Skin epidermis (tissue), 12 donors: ENCODE data around the gene TNNI2.

Source experiments
- H3K27ac ChIP-seq, 21 experiments: fragments of 200-600 bp; sonication (generic) in 11 of 21; one replicate each; pipeline ENCODE4 v1.5.0; 2020; ENCODE audit warnings: mild to moderate bottlenecking in 3 of 21, inconsistent platforms in 2 of 21, moderate library complexity in 2 of 21
- H3K4me3 ChIP-seq, 7 experiments: fragments of 200-600 bp; sonication (generic) in 2 of 7; one replicate each; pipeline ENCODE4 v1.5.0; 2020; ENCODE audit warnings: inconsistent platforms in 2 of 7, mild to moderate bottlenecking in 2 of 7, moderate library complexity in 1 of 7

Gene TNNI2

GRCh38 chr11:1831338-1832210 lies 7.2 kb upstream of the TNNI2 start:
- Histone ChIP-seq H3K4me3 (no peak overlapping the region), H3K27ac (peak overlapping the region in 13 of 21 experiments; percentile 0 to 89 (median 30))

- Histone ChIP-seq H3K27ac (peak overlapping the region in 17 of 21 experiments; percentile 3 to 89 (median 28)), H3K4me3 (peak overlapping the region in 1 of 7 experiments; percentile 1)
Measured at GRCh38 chr11:1832211-1832919, 6.4 kb upstream of the TNNI2 start.

GRCh38 chr11:1832920-1833295 lies 5.9 kb upstream of the TNNI2 start:
- peak overlapping the region in 16 of 21 experiments; percentile 3 to 89 (median 29) for H3K27ac ChIP-seq
- no peak overlapping the region for H3K4me3 ChIP-seq

GRCh38 chr11:1834062-1834610 lies 4.6 kb upstream of the TNNI2 start:
- H3K4me3 ChIP-seq: no peak overlapping the region
- H3K27ac ChIP-seq: peak overlapping the region in 19 of 21 experiments; percentile 49 to 89 (median 75)

GRCh38 chr11:1834779-1835670 lies 3.8 kb upstream of the TNNI2 start, which contains the start of gene SYT8:
TSS of gene SYT8 (plus strand) at chr11:1834990. CDS start at chr11:1835106, 116 bp downstream.
- no peak within 1 kb of the TSS for H3K4me3 ChIP-seq
- peak within 1 kb of the TSS in 19 of 21 experiments; percentile 49 to 89 (median 75) for H3K27ac ChIP-seq

DNA sequence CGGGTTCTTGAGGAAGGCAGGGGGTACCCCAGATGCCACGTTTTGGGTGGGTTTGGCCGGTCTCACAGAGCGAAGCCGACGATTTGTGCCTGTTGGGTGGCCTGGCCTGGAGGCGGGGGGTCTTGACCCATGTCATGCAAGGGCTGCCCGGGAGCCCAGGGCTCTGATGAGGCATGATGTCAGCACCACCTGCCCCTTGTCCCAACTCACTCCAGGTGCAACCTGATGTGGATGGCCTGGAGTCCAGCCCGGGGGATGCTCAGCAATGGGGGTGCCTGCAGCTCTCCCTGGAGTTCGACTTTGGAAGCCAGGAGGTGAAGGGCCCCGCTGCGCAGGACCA lies 3.1 kb upstream of the TNNI2 start:
- peak overlapping the region in 6 of 21 experiments; percentile 62 to 89 (median 71) for H3K27ac ChIP-seq
- H3K4me3 ChIP-seq: no peak overlapping the region

GRCh38 chr11:1836011-1836945 lies 2.5 kb upstream of the TNNI2 start:
- Histone ChIP-seq H3K4me3 (no peak overlapping the region), H3K27ac (peak overlapping the region in 2 of 21 experiments; percentile 51 to 80)

DNA sequence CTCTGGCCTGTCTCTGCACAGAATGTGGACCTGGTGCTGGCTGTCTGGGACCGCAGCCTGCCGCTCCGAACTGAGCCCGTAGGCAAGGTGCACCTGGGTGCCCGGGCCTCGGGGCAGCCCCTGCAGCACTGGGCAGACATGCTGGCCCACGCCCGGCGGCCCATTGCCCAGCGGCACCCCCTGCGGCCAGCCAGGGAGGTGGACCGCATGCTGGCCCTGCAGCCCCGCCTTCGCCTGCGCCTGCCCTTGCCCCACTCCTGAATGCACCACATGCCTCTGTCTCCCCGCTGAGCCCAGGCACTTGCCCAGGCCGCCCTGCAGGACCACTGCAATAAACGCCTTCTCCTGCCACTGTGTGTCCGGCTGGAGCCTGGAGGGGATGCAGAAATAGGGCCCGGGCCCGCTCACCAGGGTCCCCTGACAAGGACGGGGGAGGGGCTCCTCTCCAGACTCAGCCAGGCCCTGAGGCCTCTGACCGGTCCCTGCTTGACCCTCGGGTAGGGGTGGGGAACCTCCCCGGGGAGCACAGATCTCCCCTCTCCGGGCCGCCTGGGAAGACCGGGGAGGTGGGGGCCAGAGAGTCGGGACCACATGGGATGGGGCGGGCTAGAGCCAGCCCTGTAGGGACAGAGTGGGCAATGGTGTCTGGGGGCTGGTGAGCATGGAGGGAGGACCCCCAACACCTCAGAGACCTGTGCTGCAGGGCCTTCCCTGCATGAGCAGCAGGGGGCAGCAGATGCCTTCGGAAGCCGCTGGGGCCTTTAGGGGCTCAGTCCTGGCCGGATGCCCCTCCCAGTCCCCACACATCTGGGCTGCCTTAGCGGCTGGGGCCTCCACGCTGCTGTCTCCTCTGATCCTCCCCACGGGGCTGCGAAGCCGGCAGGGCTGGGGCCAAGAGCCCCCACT lies 1.4 kb upstream of the TNNI2 start:
- peak overlapping the region in 9 of 21 experiments; percentile 19 to 69 (median 37) for H3K27ac ChIP-seq
- no peak overlapping the region for H3K4me3 ChIP-seq

DNA sequence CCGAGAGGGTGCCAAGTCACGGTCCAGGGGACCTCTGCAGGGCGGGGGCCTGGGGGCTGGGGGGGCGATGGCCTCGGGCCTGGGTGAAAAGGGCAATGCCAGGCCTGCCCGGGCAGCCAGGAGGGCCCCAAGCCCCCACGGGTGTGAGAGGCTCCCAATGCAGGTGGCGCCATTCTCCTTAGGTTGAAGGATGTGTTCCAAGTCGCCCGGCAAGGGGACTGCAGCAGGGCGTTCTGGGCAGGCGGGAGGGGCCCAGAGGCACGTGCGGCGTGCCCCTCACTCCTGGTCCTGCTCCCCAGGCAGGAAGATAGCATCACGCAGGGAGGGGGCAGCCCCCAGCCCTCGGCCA lies 730 bp upstream of the TNNI2 start:
- peak overlapping the region in 9 of 21 experiments; percentile 19 to 69 (median 37) for H3K27ac ChIP-seq

GRCh38 chr11:1839204-1839923 lies 583 bp downstream of the TNNI2 start:
- no peak overlapping the region for H3K4me3 ChIP-seq
- H3K27ac ChIP-seq: peak overlapping the region in 16 of 21 experiments; percentile 6 to 82 (median 62)

More for the DNA sequence above, 730 bp upstream of the TNNI2 start:
- no peak overlapping the region for H3K4me3 ChIP-seq

DNA sequence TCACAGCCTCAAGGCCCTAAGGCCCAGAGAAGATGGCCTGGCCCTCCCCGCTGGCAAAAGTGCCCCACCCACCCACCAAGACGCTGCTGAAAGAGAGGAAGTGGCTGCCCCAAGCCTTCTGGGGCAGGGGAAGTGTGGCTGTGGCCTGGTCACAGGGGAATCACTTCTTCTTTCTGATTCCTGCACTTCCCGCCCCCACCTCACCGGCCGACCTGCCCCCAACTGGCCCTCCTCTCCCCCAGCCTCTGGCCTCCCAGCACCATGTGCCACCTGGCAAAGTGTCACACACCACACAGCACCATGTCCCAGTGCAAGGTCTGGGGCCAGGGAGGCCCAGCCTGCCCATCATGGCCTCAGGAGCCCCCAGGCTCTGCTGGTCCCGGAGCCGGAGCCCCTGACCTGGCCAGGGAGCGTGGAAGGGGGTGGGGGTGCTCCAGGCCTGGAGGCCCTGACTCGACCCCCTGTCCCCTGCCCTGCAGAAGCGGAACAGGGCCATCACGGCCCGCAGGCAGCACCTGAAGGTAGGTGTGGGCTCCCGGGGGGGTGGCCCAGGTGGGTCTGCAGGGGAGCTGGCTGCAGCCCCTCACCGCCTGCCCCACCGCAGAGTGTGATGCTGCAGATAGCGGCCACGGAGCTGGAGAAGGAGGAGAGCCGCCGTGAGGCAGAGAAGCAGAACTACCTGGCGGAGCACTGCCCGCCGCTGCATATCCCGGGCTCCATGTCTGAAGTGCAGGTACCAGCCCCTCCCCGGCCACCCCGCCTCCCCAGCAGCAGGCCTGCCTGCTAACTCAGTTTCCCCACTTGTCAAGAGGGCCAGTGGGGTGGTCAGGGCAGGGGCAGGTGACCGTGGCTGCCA lies 1.4 kb downstream of the TNNI2 start:
- Histone ChIP-seq H3K4me3 (peak overlapping the region in 1 of 7 experiments; percentile 10), H3K27ac (peak overlapping the region in 17 of 21 experiments; percentile 6 to 82 (median 67))

GRCh38 chr11:1840780-1841480 lies 2.1 kb downstream of the TNNI2 start:
- Histone ChIP-seq H3K27ac (peak overlapping the region in 9 of 21 experiments; percentile 57 to 82 (median 70)), H3K4me3 (peak overlapping the region in 1 of 7 experiments; percentile 10)

GRCh38 chr11:1841511-1842148 lies 2.8 kb downstream of the TNNI2 start:
- H3K27ac ChIP-seq: peak overlapping the region in 1 of 21 experiments; percentile 72
- H3K4me3 ChIP-seq: no peak overlapping the region
